GM23248 (cell line): ENCODE data around the gene ACD.

Experiments
- EZH2 ChIP-seq: fragments of 200-600 bp; sonication (generic); IDR thresholded peaks from 2 replicates; pipeline ENCODE4 v1.6.1; 2018; ENCODE audit warnings: antibody characterized with exemption, mild to moderate bottlenecking; ENCODE audit not compliant: insufficient read depth, poor library complexity, severe bottlenecking
- EZH2phosphoT487 ChIP-seq: fragments of 200-600 bp; sonication (generic); IDR thresholded peaks from 2 replicates; pipeline ENCODE4 v1.6.1; 2018; ENCODE audit warnings: antibody characterized with exemption, moderate library complexity, mild to moderate bottlenecking, low read depth; ENCODE audit not compliant: insufficient read depth

- TF ChIP-seq EZH2 (no peak), EZH2phosphoT487 (no peak)
Observed at GRCh38 chr16:67653128-67653788, 6.8 kb downstream of the ACD start.
